Measurements from ENCODE around the gene RAB44.

GRCh38 chr6:36692861-36693702, 4.5 kb upstream of the RAB44 start:
- TF ChIP-seq CTCF (IDR thresholded peaks at IDR 0.05; ENCODE audit: poor library complexity) (no peak), EZH2phosphoT487 (IDR thresholded peaks at IDR 0.05; ENCODE audit: low read depth, severe bottlenecking, unreplicated experiment) (no peak), EZH2 (IDR thresholded peaks at IDR 0.05; ENCODE audit: borderline replicate concordance) (no peak)

Data from hepatocyte (in vitro differentiated cells).